Right renal cortex interstitium (tissue), 3 donors: ENCODE measurements around the gene PSME1. TPM values are rescaled to one million over a fixed set of nuclear protein-coding genes. Genes with fewer than 3 reads are reported as not detected.

Experiments
- DNase-seq, 3 donors: peaks; one replicate each; pipeline ENCODE4 v3.0.0-alpha.2; 2013; ENCODE audit warnings: low read depth in 3 of 3, low spot score in 2 of 3
- polyA plus RNA-seq, 3 donors: library from polyadenylated mRNA; unstranded; fragments of 120-200 nt; gene quantifications; one replicate each; pipeline ENCODE4 v1.2.1, GENCODE V29; 2013; ENCODE audit not compliant: insufficient read length in 3 of 3

Gene PSME1
- polyA plus RNA-seq, 3 donors = 216 to 231 (median 224) TPM

- no peak for DNase-seq
Observed at GRCh38 chr14:24186831-24187538, 51.0 kb downstream of the PSME1 start.

GRCh38 chr14:24187539-24187915 is 51.5 kb downstream of the PSME1 start:
- DNase-seq = no peak

Other genes with a start within 250 kb of the PSME1 start
- gene DHRS4, start 182.4 kb upstream of the PSME1 start, polyA plus RNA-seq = 10 to 100 TPM; 46.7 to 55.5 (median 49.6) TPM
- gene DHRS4L2, start 147.3 kb upstream of the PSME1 start, polyA plus RNA-seq = 10 to 100 TPM; 30.8 to 43.1 (median 37.2) TPM
- gene CARMIL3, start 84.2 kb upstream of the PSME1 start, polyA plus RNA-seq = 1 to 10 TPM; 1.0 to 2.0 (median 1.4) TPM
- gene CPNE6, start 64.6 kb upstream of the PSME1 start, polyA plus RNA-seq = not detected
- 10 to 100 TPM; 25.5 to 32.6 (median 27.3) TPM for gene PCK2, start 41.9 kb upstream of the PSME1 start, polyA plus RNA-seq
- 10 to 100 TPM; 75.4 to 83.3 (median 77.3) TPM for gene DCAF11, start 21.4 kb upstream of the PSME1 start, polyA plus RNA-seq
- gene NRL, start 21.2 kb upstream of the PSME1 start, polyA plus RNA-seq = 1 to 10 TPM; 1.8 to 3.7 (median 2.9) TPM
- gene FITM1, start 5.5 kb upstream of the PSME1 start, polyA plus RNA-seq = under 1 TPM; 0.68 to 0.86 (median 0.79) TPM
- 10 to 100 TPM; 11.9 to 20.1 (median 15.3) TPM for gene EMC9, start 5.4 kb downstream of the PSME1 start, polyA plus RNA-seq
- gene PSME2, start 10.4 kb downstream of the PSME1 start, polyA plus RNA-seq = 100 to 1,000 TPM; 165 to 179 (median 171) TPM
- gene RNF31, start 11.3 kb downstream of the PSME1 start, polyA plus RNA-seq = 10 to 100 TPM; 41.5 to 46.9 (median 43.4) TPM
- 10 to 100 TPM; 56.8 to 60.1 (median 57.5) TPM for gene IRF9, start 25.1 kb downstream of the PSME1 start, polyA plus RNA-seq
- gene REC8, start 35.9 kb downstream of the PSME1 start, polyA plus RNA-seq = 10 to 100 TPM; 47.5 to 51.6 (median 50.0) TPM
- gene IPO4, start 52.6 kb downstream of the PSME1 start, polyA plus RNA-seq = 10 to 100 TPM; 31.4 to 35.6 (median 33.1) TPM
- gene TM9SF1, start 59.2 kb downstream of the PSME1 start, polyA plus RNA-seq = 10 to 100 TPM; 36.9 to 40.9 (median 39.0) TPM
- gene TSSK4, start 69.5 kb downstream of the PSME1 start, polyA plus RNA-seq = 1 to 10 TPM; 3.2 to 4.1 (median 4.0) TPM
- gene CHMP4A, start 77.3 kb downstream of the PSME1 start, polyA plus RNA-seq = 10 to 100 TPM; 50.7 to 61.2 (median 55.7) TPM
- gene MDP1, start 79.9 kb downstream of the PSME1 start, polyA plus RNA-seq = 10 to 100 TPM; 10.2 to 12.9 (median 12.5) TPM
- gene NEDD8, start 96.2 kb downstream of the PSME1 start, polyA plus RNA-seq = 100 to 1,000 TPM; 253 to 284 (median 266) TPM
- gene GMPR2, start 96.7 kb downstream of the PSME1 start, polyA plus RNA-seq = 100 to 1,000 TPM; 105 to 133 (median 125) TPM
- 10 to 100 TPM; 64.3 to 71.3 (median 67.3) TPM for gene TINF2, start 106.4 kb downstream of the PSME1 start, polyA plus RNA-seq
- 1 to 10 TPM; 1.2 to 1.9 (median 1.2) TPM for gene TGM1, start 127.0 kb downstream of the PSME1 start, polyA plus RNA-seq
- gene RABGGTA, start 135.4 kb downstream of the PSME1 start, polyA plus RNA-seq = 10 to 100 TPM; 18.2 to 19.0 (median 18.5) TPM
- 10 to 100 TPM; 38.6 to 45.5 (median 42.6) TPM for gene DHRS1, start 163.6 kb downstream of the PSME1 start, polyA plus RNA-seq
- gene NOP9, start 163.7 kb downstream of the PSME1 start, polyA plus RNA-seq = 10 to 100 TPM; 26.2 to 26.6 (median 26.4) TPM
- gene CIDEB, start 171.8 kb downstream of the PSME1 start, polyA plus RNA-seq = 10 to 100 TPM; 28.5 to 29.4 (median 28.9) TPM
- 1 to 10 TPM; 1.8 to 2.2 (median 1.9) TPM for gene LTB4R2, start 173.9 kb downstream of the PSME1 start, polyA plus RNA-seq
- gene LTB4R, start 175.3 kb downstream of the PSME1 start, polyA plus RNA-seq = 1 to 10 TPM; 2.4 to 2.9 (median 2.9) TPM
- gene ADCY4, start 198.9 kb downstream of the PSME1 start, polyA plus RNA-seq = 10 to 100 TPM; 12.8 to 23.7 (median 17.2) TPM
- gene RIPK3, start 203.8 kb downstream of the PSME1 start, polyA plus RNA-seq = 1 to 10 TPM; 2.3 to 3.6 (median 3.1) TPM
- 10 to 100 TPM; 45.0 to 50.5 (median 49.7) TPM for gene NFATC4, start 232.0 kb downstream of the PSME1 start, polyA plus RNA-seq